Stimulated activated CD4-positive, alpha-beta T cell treated with anti-CD3 and anti-CD28 coated beads, Interleukin-4, amount 100 ng/mL, for 1 hour (primary cell): Measurements from ENCODE around the gene ALG12.

Experiments
- DNase-seq: peaks from one replicate; pipeline ENCODE4 v3.0.0-alpha.2; 2020

Gene ALG12

DNA sequence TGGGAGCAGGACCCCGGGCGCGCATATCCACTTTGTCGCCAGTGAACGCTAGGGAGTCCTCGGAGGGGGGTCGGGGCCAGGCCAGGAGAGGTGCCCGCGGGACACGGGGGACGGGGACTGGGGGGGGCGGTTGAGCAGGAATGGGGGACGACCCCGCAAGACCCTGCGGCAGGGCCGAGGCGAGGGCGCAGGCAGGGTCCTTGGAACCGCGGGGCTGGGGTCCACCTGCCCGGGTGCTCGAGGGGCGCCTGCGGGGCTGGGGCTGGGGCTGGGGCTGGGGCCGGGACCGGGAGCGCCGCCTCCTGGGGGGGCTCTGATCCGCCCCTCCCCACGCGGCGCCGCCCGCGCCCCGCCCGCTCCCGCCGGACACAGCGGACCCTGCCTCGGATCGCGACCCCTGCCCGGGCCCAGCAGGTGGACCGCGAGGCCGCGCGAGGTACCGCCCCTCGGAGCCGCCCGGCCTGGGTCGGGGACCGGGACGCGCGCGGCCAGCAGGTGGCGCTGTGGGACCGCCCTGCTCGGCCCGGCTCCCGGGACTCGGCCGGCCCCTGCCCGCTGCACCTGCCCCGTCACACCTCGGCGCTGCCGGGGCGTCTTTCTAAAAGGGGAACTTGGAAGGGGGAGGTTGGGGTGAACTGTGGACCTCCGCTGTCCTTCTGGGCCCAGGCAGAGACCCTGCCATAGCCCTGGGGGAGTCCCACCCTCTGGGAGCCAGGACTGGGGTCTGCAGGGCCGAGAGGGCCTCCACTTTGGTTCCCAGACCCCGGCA, 11.2 kb upstream of the ALG12 start:
- DNase-seq, result peak; percentile 83

- no peak for DNase-seq
Measured at GRCh38 chr22:49928555-49929210, 10.4 kb upstream of the ALG12 start.

- no peak for DNase-seq
Measured at GRCh38 chr22:49928185-49928495, 9.9 kb upstream of the ALG12 start.

GRCh38 chr22:49927483-49928184, 9.4 kb upstream of the ALG12 start:
- no peak for DNase-seq

DNA sequence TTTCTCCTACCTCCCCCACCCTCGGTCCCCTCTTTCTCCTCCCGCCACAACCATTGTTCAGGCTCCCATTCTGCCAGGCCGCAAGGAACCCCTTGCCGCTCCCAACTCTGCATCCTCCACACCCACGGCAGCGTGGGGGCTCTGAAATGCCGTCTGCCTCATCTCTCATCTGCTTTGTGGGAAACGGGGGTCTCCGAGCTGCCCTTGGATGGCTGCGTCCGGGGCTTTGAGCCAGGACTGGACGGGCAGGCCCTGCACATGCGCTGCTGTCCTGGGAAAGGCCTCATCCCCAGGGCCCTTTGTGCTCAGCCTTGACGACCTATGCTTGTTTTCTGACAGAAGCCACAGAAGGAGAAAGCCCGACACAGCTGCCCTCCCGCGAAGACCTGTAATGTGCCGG, 8.7 kb upstream of the ALG12 start:
- DNase-seq, result no peak

GRCh38 chr22:49925525-49926128, 7.4 kb upstream of the ALG12 start:
- peak; percentile 66 for DNase-seq

DNA sequence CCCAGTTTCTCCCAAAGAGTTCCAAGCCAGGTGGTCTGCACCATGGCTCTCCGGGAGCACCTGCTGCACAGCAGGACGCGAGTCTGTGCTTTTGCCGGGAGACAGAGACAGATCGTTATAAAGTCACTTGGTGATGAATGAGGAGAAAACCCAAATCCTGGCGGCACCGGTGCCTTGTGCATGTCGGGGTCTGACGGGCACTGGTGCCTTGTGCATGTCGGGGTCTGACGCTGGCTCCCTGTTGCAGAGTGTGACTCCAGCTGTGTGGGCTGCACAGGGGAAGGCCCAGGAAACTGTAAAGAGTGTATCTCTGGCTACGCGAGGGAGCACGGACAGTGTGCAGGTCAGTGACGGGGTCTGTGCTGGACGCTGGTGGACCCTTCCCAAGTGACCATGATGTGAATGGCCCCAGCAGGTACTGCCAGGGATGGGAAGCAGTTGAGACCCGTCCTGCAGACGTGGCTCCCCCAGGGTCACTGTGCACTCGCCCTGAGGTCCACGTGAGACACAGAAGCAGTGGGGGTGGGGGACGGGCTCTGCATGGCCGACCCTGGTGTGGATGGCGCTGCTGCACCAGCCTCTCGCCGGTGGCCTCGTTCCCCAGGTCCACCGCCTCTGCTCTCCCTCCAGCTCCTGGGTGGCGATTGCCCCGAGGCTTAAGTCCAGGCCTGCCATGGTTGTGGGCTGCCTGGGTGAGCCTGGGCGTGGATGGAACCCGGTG, 6.0 kb upstream of the ALG12 start:
- DNase-seq, result no peak

DNA sequence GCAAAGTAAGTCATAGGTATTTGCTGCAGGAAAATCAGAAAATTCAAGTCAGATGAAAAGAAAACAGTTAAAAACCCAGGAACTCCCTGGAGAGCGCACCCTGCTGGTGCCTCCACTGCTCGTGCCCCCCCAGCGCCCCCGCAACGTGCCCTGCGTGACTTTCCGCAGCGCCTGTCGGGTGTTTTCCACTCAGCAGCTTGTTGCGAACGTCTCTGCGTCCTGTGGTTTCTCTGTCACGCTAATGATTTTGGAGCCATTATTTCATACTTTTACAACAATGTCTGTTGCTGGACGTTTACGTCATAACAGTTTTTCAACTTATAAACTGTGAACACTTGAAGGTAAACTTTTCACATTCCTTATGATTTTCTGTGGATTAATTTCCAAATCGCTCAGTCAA, 5.2 kb upstream of the ALG12 start:
- no peak for DNase-seq

GRCh38 chr22:49922926-49923325, 4.7 kb upstream of the ALG12 start:
- DNase-seq, result no peak

GRCh38 chr22:49922484-49922883, 4.2 kb upstream of the ALG12 start:
- no peak for DNase-seq

- DNase-seq, result no peak
Measured at GRCh38 chr22:49921508-49922278, 3.5 kb upstream of the ALG12 start.

DNA sequence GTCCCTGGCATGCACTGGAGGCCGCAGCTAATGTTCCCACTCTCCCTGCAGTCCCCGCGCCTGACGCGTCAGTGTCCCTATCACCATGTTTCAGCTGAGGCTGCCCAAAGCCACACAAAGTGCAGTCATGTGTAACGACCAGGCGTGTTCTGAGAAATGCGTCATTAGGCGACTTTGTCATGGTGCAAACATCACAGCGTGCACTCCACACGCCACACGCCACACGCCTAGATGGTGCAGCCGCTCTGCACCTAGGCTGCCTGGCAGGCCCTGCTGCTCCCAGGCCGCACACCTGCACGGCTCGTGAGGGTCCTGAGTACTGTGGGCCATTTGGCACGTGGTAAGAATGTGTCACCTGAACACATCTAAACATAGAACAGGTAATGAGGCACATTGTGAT, 2.6 kb upstream of the ALG12 start:
- DNase-seq, result no peak

GRCh38 chr22:49918911-49919881, 958 bp upstream of the ALG12 start:
- DNase-seq, result no peak

DNA sequence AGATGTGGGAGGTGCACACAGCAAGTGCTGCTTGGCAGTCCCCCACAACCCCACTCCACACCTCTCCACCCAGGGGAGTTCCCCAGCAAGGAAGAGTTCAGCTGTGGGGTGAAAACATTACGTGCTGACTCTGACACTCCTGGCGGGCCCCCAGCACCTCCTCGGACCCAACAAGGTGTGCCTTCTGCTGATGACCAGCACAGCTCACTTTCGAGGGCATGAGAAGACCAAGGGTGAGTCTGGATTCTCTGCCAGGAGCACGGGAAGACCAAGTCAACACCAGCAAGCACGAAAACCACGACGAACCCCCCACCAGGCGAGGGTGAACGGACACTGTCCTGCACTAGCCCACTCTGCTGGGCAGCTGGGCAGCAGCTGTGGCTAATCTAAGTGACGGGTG, 1.4 kb downstream of the ALG12 start:
- DNase-seq, result no peak

GRCh38 chr22:49915610-49916009, 2.6 kb downstream of the ALG12 start:
- DNase-seq, result no peak

- no peak for DNase-seq
Measured at GRCh38 chr22:49914256-49914655, 4.0 kb downstream of the ALG12 start.

- no peak for DNase-seq
Measured at GRCh38 chr22:49913446-49913845, 4.8 kb downstream of the ALG12 start.

DNA sequence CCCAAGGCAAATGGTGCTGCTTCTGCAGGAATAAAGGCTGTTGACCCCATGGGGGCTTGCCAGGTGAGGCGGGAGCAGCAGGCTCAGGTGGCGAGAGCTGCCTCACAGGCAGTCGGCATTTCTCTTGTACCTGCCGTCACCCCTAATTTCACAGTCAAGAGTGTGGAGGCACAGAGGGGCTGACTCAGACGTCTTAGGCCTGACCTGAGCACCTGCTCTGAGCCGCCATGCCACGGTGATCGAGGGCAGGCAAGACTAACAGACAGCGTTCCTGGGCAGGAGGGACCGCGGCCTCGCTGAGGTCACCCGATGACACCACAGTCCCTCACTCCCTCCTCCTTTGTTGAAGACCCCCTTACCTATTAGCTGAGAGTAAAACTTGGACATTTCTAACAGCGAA, 5.2 kb downstream of the ALG12 start:
- no peak for DNase-seq

GRCh38 chr22:49911881-49912625, 6.2 kb downstream of the ALG12 start:
- no peak for DNase-seq
